Astrocyte of the spinal cord (primary cell): ENCODE data around the gene SLC8A1.

Experiments
- DNase-seq: peaks from one replicate; pipeline ENCODE4 v3.0.0; 2011; ENCODE audit warnings: low read depth, low spot score
- H3K4me3 ChIP-seq: 2 replicates; pipeline ENCODE4 v1.5.1; 2011; ENCODE audit warnings: low read depth, mild to moderate bottlenecking, low read length, moderate library complexity
- CTCF ChIP-seq: IDR thresholded peaks from 2 replicates; pipeline ENCODE4 v1.5.1; 2012; ENCODE audit warnings: low read depth, mild to moderate bottlenecking, low read length, inconsistent platforms
- in situ Hi-C: cut with HindIII; loops from 2 replicates; pipeline ENCODE4 v1.10.0; 2017; ENCODE audit warnings: low sequenced_read_pairs

The SLC8A1 gene

GRCh38 chr2:40097691-40098385, 354.1 kb downstream of the SLC8A1 start:
- in situ Hi-C loops = no loop called here
- TF ChIP-seq CTCF = no peak
- no peak overlapping the region for H3K4me3 ChIP-seq
- peak; percentile 92 for DNase-seq

GRCh38 chr2:40096360-40096759, 355.5 kb downstream of the SLC8A1 start:
- TF ChIP-seq CTCF = no peak
- in situ Hi-C loops = no loop called here
- DNase-seq = peak; percentile 65
- H3K4me3 ChIP-seq = no peak overlapping the region

- no peak for TF ChIP-seq CTCF
- in situ Hi-C loops = no loop called here
- H3K4me3 ChIP-seq = no peak overlapping the region
Observed at GRCh38 chr2:40095000-40095399, 356.9 kb downstream of the SLC8A1 start.

GRCh38 chr2:40094451-40094850, 357.4 kb downstream of the SLC8A1 start:
- no peak for DNase-seq
- in situ Hi-C loops = no loop called here
- no peak overlapping the region for H3K4me3 ChIP-seq
- TF ChIP-seq CTCF = no peak

More at GRCh38 chr2:40095000-40095399, 356.9 kb downstream of the SLC8A1 start:
- DNase-seq = peak; percentile 81

GRCh38 chr2:40093021-40093675, 358.7 kb downstream of the SLC8A1 start:
- peak; percentile 68 for DNase-seq
- in situ Hi-C loops = no loop called here
- TF ChIP-seq CTCF = no peak
- no peak overlapping the region for H3K4me3 ChIP-seq

GRCh38 chr2:40090044-40090443, 361.8 kb downstream of the SLC8A1 start:
- in situ Hi-C loops = no loop called here
- DNase-seq = no peak
- no peak overlapping the region for H3K4me3 ChIP-seq
- TF ChIP-seq CTCF = no peak
